HG02678 (cell line): ENCODE measurements around the gene DOCK6.
"Not testable (repeated sequence)": the region's sequence is repeated elsewhere in the genome, so short reads cannot be mapped to it uniquely, and the experiment has no call there.

Experiments used
- ATAC-seq: cut with Tn5 transposase; IDR thresholded peaks from one replicate; pipeline ENCODE4 v1.9.1; 2021; ENCODE audit warnings: mild to moderate bottlenecking, moderate library complexity; ENCODE audit not compliant: unreplicated experiment

The DOCK6 gene

GRCh38 chr19:11177592-11177991 is 84.7 kb downstream of the DOCK6 start:
- no peak for ATAC-seq

DNA sequence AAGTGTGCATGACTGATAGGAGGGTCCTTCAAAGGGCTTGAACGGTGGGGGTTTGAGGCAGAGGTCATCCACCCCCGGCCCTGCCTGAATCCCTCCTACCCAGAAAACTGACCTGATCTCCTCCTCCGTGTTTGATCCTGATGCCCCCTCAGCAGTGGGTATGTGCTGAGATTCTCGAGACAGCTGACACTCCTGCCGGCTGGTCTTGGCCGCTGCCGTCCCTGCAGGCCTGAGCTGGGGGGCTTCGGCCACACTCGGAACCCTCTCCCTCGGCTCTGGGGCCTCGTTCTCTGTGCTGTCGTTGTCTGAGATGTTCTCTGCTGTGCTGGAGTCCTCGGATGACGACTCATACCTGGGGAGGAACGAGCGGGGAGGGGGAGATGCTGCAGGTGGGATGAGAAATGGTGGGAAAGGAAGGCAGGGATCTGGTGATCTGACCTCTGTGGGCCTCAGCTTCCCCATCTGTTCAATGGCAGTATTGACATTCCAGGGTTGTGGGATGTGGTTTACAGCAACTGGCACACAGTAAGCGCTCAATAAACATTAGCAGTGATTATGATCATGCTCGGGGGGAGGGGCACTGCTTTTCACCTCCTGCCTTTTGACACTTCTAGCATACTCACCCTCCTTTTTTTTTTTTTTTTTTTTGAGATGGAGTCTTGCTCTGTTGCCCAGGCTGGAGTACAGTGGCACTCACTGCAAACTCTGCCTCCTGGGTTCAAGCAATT is 85.7 kb downstream of the DOCK6 start:
- no peak for ATAC-seq

DNA sequence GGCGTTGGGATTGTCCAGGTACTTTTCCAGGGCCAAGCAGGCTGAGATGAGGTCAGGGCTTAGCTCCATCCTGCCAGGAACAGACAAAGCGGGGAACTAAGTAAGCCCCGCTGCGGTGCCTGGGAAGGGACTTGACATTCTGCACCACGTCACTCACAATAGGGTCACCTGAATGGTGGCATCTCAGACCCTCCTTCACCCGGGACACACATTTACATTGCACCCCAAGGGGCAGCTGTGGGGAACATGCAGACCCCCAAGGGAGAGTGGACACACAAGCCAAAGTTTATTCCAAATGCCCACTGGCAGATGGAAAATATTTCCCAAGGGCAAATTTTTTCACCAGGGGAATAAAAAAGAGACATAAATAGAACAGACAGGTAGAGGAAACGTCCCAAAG is 86.4 kb downstream of the DOCK6 start:
- ATAC-seq = no peak

DNA sequence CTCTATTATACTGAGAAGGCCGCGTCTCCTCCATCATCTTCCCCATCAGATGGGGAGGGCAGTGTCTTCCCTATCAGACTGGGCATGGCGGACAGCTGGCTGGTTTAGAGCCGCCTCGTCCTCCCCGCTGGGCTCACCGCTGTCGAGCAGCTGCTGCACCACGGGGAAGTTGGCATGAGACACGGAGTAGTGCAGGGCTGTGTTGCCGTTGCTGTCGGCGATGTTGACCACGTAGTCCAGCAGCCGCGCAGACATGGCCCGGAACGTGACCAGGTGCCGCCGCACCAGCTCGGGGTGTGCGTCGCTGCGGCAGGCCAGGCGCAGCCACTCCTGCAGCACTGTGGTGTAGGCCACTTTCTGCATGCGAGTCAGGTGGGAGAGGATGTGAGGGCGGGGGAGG is 88.0 kb downstream of the DOCK6 start:
- ATAC-seq = no peak

- ATAC-seq = no peak
These were observed 88.7 kb downstream of the DOCK6 start for GRCh38 chr19:11173516-11174155.

- no peak for ATAC-seq
These were observed 89.7 kb downstream of the DOCK6 start for GRCh38 chr19:11172576-11172975.

DNA sequence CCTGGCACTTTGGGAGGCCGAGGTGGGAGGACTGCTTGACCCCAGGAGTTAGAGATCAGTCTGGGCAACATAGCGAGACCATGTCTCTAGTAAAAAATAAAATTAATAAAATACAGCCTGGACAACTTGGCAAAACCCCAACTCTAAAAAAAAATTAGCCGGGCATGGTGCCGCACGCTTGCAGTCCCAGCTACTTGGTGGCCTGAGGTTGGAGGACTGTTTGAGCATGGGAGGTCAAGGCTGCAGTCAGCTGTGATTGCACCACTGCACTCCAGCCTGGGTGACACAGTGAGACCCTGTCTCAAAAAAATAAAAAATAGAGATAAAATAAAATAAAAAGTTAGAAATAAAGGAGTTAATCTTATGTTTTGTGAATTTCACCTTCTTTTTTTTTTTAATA is 91.2 kb downstream of the DOCK6 start:
- ATAC-seq = no peak

GRCh38 chr19:11169896-11170678 is 92.2 kb downstream of the DOCK6 start:
- ATAC-seq = no peak

- ATAC-seq = no peak
These were observed 93.8 kb downstream of the DOCK6 start for GRCh38 chr19:11168568-11168967.

GRCh38 chr19:11166281-11167142 is 95.8 kb downstream of the DOCK6 start:
- no peak for ATAC-seq

- ATAC-seq = no peak
These were observed 96.8 kb downstream of the DOCK6 start for GRCh38 chr19:11165486-11166030.

- ATAC-seq = no peak
These were observed 97.4 kb downstream of the DOCK6 start for GRCh38 chr19:11164879-11165406.

DNA sequence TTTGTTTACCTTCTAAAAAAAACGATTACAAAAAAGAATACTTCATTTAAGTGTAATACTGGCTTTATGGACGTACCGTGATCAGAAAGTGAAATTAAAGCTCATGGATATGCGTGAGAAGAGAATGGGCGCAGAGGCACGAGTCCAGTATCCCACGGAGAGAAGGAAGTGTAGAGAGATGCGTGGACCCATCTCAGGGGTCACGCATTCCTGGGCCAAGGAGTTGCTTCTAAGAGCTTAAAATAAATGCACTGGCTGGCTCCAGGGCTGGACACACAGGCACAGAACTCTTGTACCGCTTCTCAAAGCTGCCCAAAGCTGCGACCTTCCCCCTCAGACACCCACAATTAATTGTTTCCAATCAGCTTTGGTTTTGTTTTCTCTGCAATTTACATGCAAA is 98.0 kb downstream of the DOCK6 start:
- ATAC-seq = no peak

GRCh38 chr19:11160440-11160768 is 101.9 kb downstream of the DOCK6 start:
- ATAC-seq = not testable (repeated sequence)

- ATAC-seq = no peak
These were observed 102.5 kb downstream of the DOCK6 start for GRCh38 chr19:11159598-11160439.

GRCh38 chr19:11155373-11156120 is 106.8 kb downstream of the DOCK6 start, which contains the start of gene SPC24:
SPC24 (minus strand) TSS chr19:11155782; CDS start chr19:11155776, 6 bp downstream.
- peak; percentile 98 for ATAC-seq

- no peak for ATAC-seq
These were observed 107.7 kb downstream of the DOCK6 start for GRCh38 chr19:11154683-11155047.

DNA sequence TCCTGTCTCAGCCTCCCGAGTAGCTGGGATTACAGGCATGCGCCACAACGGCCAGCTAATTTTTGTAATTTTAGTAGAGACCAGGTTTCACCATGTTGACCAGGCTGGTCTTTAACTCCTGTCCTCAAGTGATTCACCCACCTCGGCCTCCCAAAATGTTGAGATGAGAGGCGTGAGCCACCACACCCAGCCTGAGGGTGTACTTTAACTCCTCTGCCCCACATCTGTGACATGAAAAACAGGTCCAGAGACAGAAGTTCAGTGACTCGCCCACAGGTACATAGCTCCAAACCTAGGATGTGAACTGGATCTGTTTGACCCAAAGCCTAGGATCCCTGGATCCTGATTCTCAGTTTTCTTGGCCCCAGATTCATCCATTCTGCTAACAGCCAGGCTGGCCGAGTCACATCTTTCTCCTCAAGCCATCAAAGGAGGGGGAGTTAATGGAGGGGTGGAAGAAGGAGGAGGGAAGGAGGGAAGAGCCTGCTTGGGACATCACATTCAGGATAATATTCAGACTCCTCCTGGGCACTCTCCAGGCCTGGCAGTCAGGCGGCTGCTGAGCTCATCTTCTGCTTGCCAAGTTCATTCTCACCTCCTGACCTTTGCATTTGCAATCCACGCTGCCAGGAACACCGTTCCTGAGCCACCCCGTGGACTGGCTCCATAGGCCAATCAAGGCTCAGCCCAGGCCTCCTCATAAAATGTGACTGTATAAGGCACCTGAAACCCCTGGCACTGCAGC is 109.8 kb downstream of the DOCK6 start:
- no peak for ATAC-seq
